IPS-20b (cell line): ENCODE results near the gene KRTCAP2.

Source experiments
- H3K27ac ChIP-seq: one replicate; pipeline ENCODE4 v1.5.1; 2013; ENCODE audit warnings: low read length
- H3K27me3 ChIP-seq: 2 replicates; pipeline ENCODE4 v1.6.1; 2013; ENCODE audit warnings: mild to moderate bottlenecking, low read length, inconsistent platforms; ENCODE audit not compliant: insufficient read depth
- H3K36me3 ChIP-seq: 2 replicates; pipeline ENCODE4 v1.6.1; 2013; ENCODE audit warnings: low read depth, mild to moderate bottlenecking, inconsistent platforms, low read length, moderate library complexity; ENCODE audit not compliant: insufficient read depth
- H3K4me1 ChIP-seq: 2 replicates; pipeline ENCODE4 v1.6.1; 2013; ENCODE audit warnings: mild to moderate bottlenecking, control low read depth, inconsistent platforms, low read length, moderate library complexity; ENCODE audit not compliant: insufficient read depth
- H3K4me3 ChIP-seq: 2 replicates; pipeline ENCODE4 v1.5.1; 2013; ENCODE audit warnings: mild to moderate bottlenecking, low read length, inconsistent platforms
- H3K9ac ChIP-seq: 2 replicates; pipeline ENCODE4 v1.6.1; 2013; ENCODE audit warnings: low read depth, mild to moderate bottlenecking, inconsistent platforms, low read length, moderate library complexity
- H3K9me3 ChIP-seq: 2 replicates; pipeline ENCODE4 v1.6.1; 2013; ENCODE audit warnings: mild to moderate bottlenecking, low read depth, low read length, inconsistent platforms; ENCODE audit not compliant: insufficient read depth

The KRTCAP2 gene

DNA sequence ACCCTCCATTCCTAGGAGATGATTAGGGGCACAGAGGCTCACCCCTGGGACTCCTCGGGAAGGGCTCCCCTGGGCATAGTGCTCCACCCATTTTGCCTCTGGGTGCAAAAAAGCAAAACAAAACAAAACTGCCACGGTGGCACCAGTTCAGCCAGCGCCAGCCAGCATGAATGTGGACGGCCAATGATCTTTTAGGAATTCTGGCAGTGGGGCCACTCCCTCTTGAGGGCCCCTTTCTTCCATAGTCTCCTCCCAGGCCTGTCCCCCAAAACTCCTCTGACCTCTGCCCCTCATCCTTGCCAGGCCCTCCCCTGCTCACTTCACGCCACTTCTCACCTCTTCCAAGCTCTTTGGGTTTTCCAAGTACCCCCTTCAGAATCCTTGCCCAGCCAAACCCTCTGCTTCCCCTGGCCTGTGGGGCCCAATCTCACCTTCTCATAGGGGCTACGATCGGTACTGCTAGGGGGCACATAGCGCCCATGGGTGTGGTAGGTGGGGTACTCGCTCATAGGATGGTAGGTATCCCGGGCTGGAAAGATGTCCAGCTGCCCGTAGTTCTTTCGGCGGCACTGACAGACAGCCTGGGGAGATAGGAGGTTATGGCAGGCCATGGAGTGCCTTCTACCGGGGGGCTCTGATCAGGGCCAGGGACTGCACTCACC is 13.8 kb upstream of the KRTCAP2 start:
- H3K9ac ChIP-seq, result peak overlapping the region; percentile 2; the same call in 1 of the 2 replicates
- no peaks in the 10 kb centered on the region for H3K9me3 ChIP-seq
- H3K4me3 ChIP-seq, result no peak overlapping the region
- no peaks in the 10 kb centered on the region for H3K27me3 ChIP-seq
- no peak overlapping the region for H3K27ac ChIP-seq
- H3K4me1 ChIP-seq, result peaks cover 11% of the 10 kb centered on the region; the same call in 1 of the 2 replicates
- H3K36me3 ChIP-seq, result peaks cover 5% of the 10 kb centered on the region; the same call in 1 of the 2 replicates

- H3K36me3 ChIP-seq, result peaks cover 10% of the 10 kb centered on the region; the same call in 1 of the 2 replicates
- H3K4me1 ChIP-seq, result peaks cover 11% of the 10 kb centered on the region; the same call in 1 of the 2 replicates
- no peak overlapping the region for H3K4me3 ChIP-seq
- peak overlapping the region; percentile 2 for H3K9ac ChIP-seq
- H3K9me3 ChIP-seq, result no peaks in the 10 kb centered on the region
- no peak overlapping the region for H3K27ac ChIP-seq
- H3K27me3 ChIP-seq, result no peaks in the 10 kb centered on the region
These were observed 13.1 kb upstream of the KRTCAP2 start for GRCh38 chr1:155186067-155186793.

DNA sequence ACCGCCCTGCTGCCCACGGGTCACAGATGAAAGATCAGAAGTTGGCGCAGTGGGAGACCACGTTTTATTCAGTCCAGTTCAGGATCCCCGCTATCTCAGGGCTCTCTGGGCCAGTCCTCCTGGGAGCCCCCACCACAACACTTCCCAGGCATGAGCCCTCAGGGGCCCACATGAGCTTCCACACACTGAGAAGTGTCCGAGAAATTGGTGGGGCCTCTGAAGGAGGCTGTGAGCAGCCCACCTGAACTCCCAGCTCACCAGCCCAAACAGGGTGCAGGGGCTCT is 12.6 kb upstream of the KRTCAP2 start:
- H3K27ac ChIP-seq, result no peak overlapping the region
- H3K9me3 ChIP-seq, result no peaks in the 10 kb centered on the region
- peak overlapping the region; percentile 2 for H3K9ac ChIP-seq
- H3K4me3 ChIP-seq, result no peak overlapping the region
- peaks cover 10% of the 10 kb centered on the region; the same call in 1 of the 2 replicates for H3K36me3 ChIP-seq
- peaks cover 11% of the 10 kb centered on the region; the same call in 1 of the 2 replicates for H3K4me1 ChIP-seq
- H3K27me3 ChIP-seq, result no peaks in the 10 kb centered on the region

DNA sequence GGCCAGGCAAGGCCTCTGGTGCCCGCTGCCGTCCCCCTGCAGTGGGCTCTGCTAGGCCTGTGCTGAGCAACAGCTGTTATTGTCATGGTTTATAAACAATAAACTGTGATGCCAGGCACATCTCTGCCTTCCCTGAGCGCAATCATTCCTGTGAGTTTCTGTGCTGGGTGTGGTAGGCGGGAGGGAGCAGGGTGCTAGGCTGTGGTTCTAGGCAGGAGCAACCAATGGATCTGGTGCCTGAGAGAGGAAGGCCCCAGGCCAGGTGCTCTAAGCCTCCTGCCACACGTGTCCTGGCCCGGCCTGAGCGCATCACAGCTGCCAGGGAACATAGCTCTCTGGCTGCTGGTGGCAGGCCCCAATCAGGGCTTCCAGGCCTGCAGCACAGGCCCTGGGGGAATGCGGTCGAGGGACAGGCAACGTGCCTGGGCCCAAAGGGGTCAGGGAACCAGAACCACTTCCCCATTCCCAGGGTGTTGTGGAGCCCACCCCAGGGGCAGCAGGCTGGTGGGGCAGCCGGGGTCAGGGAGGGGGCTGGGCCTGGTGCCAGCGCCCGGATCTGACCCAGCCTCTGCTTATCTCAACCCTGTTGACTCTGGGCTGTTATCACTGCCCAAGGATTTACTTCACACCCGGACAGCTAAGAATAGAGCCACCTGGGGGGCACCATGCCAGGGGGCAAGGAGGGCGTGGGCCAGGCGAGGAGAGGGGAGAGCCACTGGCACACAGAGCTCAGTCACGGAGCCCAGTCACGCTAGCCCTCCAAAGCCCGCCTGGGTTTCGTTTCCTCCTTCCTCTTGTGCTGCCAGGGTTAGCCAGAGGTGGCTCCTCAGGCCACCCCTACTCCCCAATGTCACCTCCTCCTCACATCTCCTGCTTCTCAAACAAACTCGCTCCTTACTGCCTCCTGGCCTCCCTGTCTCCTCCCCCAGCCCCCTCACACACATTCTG is 12.0 kb upstream of the KRTCAP2 start:
- no peak overlapping the region for H3K4me3 ChIP-seq
- peaks cover 10% of the 10 kb centered on the region; the same call in 1 of the 2 replicates for H3K36me3 ChIP-seq
- no peak overlapping the region for H3K27ac ChIP-seq
- peak overlapping the region; percentile 2 for H3K9ac ChIP-seq
- no peaks in the 10 kb centered on the region for H3K9me3 ChIP-seq
- no peaks in the 10 kb centered on the region for H3K27me3 ChIP-seq
- H3K4me1 ChIP-seq, result peaks cover 11% of the 10 kb centered on the region; the same call in 1 of the 2 replicates

DNA sequence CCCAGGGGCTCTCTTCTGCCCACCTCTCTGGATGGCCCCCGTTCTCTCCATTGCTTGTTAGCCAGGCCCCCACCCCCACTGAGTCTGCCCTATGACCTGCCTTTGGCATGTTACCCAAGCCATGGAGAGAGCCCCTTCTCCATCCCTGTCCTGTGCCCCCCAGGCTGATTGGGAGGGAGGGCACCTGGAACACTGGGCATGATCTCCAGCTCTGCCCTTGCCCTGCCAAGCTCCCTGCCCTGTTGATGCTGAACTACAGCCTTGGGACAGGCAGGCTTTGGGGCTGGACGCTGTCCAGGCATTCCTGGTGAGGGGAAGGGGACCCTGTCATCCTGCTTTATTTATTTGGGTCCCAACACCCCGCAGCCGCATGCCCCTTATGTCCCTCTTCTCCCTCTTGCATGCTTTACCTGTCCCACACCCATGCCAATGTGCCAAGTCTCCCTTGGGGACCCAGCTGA is 11.3 kb upstream of the KRTCAP2 start:
- H3K27ac ChIP-seq, result no peak overlapping the region
- peaks cover 11% of the 10 kb centered on the region; the same call in 1 of the 2 replicates for H3K4me1 ChIP-seq
- no peaks in the 10 kb centered on the region for H3K9me3 ChIP-seq
- H3K9ac ChIP-seq, result no peak overlapping the region
- H3K36me3 ChIP-seq, result peaks cover 18% of the 10 kb centered on the region
- H3K4me3 ChIP-seq, result no peak overlapping the region
- H3K27me3 ChIP-seq, result no peaks in the 10 kb centered on the region

DNA sequence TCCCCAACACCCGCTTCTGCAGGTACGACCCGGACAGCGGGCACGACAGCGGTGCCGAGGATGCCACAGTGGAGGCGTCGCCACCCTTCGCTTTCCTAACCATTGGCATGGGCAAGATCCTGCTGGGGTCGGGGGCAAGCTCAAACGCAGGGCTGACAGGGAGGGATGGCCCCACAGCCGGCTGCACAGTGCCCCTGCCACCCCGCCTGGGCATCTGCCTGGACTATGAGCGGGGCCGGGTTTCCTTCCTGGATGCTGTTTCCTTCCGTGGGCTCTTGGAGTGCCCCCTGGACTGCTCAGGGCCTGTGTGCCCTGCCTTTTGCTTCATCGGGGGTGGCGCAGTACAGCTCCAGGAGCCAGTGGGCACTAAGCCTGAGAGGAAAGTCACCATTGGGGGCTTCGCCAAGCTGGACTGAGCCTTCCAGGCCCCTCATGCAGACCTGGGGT is 10.7 kb upstream of the KRTCAP2 start:
- Histone ChIP-seq H3K9ac (no peak overlapping the region), H3K9me3 (no peaks in the 10 kb centered on the region), H3K27me3 (no peaks in the 10 kb centered on the region), H3K4me1 (peaks cover 11% of the 10 kb centered on the region; the same call in 1 of the 2 replicates), H3K36me3 (peaks cover 24% of the 10 kb centered on the region), H3K27ac (no peak overlapping the region), H3K4me3 (no peak overlapping the region)

- Histone ChIP-seq H3K27me3 (no peaks in the 10 kb centered on the region), H3K27ac (no peak overlapping the region), H3K9ac (no peak overlapping the region), H3K36me3 (peaks cover 38% of the 10 kb centered on the region), H3K4me3 (no peak overlapping the region), H3K4me1 (peaks cover 11% of the 10 kb centered on the region; the same call in 1 of the 2 replicates), H3K9me3 (no peaks in the 10 kb centered on the region)
These were observed 9.0 kb upstream of the KRTCAP2 start for GRCh38 chr1:155182052-155182550.

GRCh38 chr1:155181371-155182051 is 8.4 kb upstream of the KRTCAP2 start:
- Histone ChIP-seq H3K9ac (no peak overlapping the region), H3K27me3 (no peaks in the 10 kb centered on the region), H3K36me3 (peaks cover 42% of the 10 kb centered on the region), H3K4me3 (no peak overlapping the region), H3K4me1 (peaks cover 8% of the 10 kb centered on the region; the same call in 1 of the 2 replicates), H3K27ac (no peak overlapping the region), H3K9me3 (no peaks in the 10 kb centered on the region)

- H3K9me3 ChIP-seq, result no peaks in the 10 kb centered on the region
- no peak overlapping the region for H3K4me3 ChIP-seq
- peaks cover 42% of the 10 kb centered on the region for H3K36me3 ChIP-seq
- H3K27ac ChIP-seq, result no peak overlapping the region
- H3K4me1 ChIP-seq, result peaks cover 7% of the 10 kb centered on the region; the same call in 1 of the 2 replicates
- H3K9ac ChIP-seq, result no peak overlapping the region
- H3K27me3 ChIP-seq, result no peaks in the 10 kb centered on the region
These were observed 6.3 kb upstream of the KRTCAP2 start for GRCh38 chr1:155179112-155180031.

- Histone ChIP-seq H3K4me3 (no peak overlapping the region), H3K36me3 (peaks cover 42% of the 10 kb centered on the region), H3K27me3 (no peaks in the 10 kb centered on the region), H3K9ac (no peak overlapping the region), H3K9me3 (no peaks in the 10 kb centered on the region), H3K27ac (no peak overlapping the region), H3K4me1 (peaks cover 7% of the 10 kb centered on the region; the same call in 1 of the 2 replicates)
These were observed 5.5 kb upstream of the KRTCAP2 start for GRCh38 chr1:155178441-155179111.
